GM10248 (cell line): ENCODE measurements around the gene NTRK3.

Experiments
- CTCF ChIA-PET: fragments of 300-600 bp; sonication (Branson Sonifier 250); formaldehyde crosslinking; extraction: SDS; loops from one replicate; lab custom pipeline; 2021; ENCODE audit warnings: antibody characterized with exemption; lab: Yijun Ruan, JAX
- POLR2A ChIA-PET: fragments of 350-650 bp; sonication (Branson Sonifier 250); formaldehyde crosslinking; extraction: SDS; loops from one replicate; lab custom pipeline; 2020; ENCODE audit warnings: antibody characterized with exemption; lab: Yijun Ruan, JAX
- DNase-seq: peaks from one replicate; pipeline ENCODE4 v3.0.0; 2012; ENCODE audit errors: extremely low spot score
- TF ChIP-seq, protein P1 (sequence below): IDR thresholded peaks from 2 replicates; pipeline ENCODE4 v1.5.1; 2012; ENCODE audit warnings: mild to moderate bottlenecking, low read depth; ENCODE audit errors: extremely low read depth, missing control alignments, control extremely low read depth

NTRK3 gene

DNA sequence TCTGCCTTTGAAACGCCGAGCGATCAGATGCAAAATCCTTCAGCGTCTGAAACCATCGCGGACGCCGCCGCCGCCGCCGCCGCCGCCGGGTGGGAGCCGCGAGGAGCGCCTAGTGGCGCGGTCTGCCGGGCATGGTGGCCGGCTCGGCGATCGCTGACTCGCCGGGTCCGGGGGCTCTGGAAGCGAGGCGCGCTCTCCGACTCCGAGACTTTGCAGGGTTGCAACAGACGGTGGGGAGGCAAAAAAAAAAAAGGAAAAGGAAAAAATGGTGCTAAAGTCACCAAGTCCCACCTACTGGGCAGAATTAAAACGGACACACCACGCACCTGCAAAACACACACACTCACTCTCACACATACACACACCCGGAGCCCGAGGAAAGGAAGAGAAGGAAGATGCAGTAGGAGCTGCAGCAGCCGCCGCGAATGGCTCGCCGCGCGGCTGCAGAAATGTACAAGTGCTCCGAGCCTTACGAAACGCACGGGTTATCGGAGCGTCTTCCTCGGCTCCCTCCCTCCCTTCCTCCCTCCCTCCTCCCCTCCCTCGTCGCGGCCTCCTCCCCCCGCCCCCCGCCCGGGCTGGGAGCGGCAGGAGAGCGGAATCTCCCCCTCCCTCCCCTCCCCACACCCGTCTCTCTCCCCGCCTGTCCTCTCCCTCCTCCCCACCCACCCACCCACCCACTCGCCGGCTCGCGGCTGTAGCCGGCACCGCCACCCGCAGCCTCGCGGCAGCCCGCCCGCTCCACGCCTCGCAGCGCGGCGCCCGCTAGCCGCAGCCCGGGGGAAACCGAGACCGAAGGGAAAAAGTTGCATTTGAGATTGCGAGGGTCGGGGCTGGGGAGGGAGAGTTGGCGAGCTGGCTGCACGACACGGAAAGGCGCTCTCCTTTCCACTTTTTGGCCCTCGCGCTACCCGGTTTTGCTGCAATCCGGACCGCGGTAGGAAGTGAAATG, at the start of gene NTRK3:
Gene NTRK3 (minus strand): TSS at position 461 of the 952 bp plus-strand sequence. CDS start 586 bp downstream, outside the sequence.
- ChIA-PET POLR2A (no interaction called here), CTCF (interaction anchor here (5.8 kb wide), 1 partner anchor 9 kb away, joined by 63 read pairs; no protein-coding TSS in a partner anchor)
- no peak for DNase-seq
- TF ChIP-seq, protein P1, sequence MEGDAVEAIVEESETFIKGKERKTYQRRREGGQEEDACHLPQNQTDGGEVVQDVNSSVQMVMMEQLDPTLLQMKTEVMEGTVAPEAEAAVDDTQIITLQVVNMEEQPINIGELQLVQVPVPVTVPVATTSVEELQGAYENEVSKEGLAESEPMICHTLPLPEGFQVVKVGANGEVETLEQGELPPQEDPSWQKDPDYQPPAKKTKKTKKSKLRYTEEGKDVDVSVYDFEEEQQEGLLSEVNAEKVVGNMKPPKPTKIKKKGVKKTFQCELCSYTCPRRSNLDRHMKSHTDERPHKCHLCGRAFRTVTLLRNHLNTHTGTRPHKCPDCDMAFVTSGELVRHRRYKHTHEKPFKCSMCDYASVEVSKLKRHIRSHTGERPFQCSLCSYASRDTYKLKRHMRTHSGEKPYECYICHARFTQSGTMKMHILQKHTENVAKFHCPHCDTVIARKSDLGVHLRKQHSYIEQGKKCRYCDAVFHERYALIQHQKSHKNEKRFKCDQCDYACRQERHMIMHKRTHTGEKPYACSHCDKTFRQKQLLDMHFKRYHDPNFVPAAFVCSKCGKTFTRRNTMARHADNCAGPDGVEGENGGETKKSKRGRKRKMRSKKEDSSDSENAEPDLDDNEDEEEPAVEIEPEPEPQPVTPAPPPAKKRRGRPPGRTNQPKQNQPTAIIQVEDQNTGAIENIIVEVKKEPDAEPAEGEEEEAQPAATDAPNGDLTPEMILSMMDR: no peak

DNA sequence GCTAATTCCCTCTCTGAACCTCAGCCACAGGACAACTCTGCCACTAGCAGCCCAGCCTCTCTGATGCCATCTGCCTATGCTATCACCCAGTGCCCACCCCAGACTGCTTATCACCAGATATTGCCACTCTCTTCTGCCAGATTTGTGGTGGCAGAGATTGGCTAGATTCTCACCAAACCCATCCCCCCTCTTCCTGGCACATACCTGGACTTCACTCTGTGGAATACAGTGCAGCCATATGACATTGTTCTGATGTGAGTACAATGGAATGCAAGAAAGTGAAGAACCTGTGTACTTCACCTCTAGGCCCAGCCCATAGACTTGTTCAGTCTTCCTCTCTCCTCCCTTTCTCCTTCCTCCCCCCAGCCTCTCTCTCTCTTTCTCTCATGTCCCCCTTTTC, 46.9 kb upstream of the NTRK3 start:
- ChIA-PET POLR2A (no interaction called here), CTCF (no interaction called here)
- TF ChIP-seq, protein P1: no peak
- DNase-seq: no peak

DNA sequence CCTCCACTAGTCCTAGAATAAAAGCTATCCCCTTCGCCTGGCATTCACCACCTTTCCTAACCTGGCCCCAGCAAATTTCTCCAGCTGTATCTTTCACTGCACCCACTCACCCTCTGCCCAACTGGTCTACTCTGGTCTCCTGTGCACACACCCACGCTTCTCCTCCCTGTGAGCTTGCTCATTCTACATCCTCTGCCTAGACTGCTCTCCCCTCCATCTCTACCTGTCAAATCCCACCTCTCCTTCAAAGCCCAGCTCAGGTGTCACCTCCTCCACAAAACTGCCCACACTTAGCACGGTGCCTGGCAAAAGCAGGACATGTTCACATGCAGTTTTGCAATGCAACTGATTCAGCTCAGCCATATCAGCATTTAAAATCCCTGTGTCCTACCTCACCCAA, 45.8 kb upstream of the NTRK3 start:
- CTCF ChIA-PET: interaction anchor here (0.6 to 3.0 kb wide), 5 partner anchors 9 to 56 kb away, joined by 3 to 15 read pairs (median 3); no protein-coding TSS in a partner anchor
- TF ChIP-seq, protein P1: no peak
- POLR2A ChIA-PET: no interaction called here
- DNase-seq: no peak

DNA sequence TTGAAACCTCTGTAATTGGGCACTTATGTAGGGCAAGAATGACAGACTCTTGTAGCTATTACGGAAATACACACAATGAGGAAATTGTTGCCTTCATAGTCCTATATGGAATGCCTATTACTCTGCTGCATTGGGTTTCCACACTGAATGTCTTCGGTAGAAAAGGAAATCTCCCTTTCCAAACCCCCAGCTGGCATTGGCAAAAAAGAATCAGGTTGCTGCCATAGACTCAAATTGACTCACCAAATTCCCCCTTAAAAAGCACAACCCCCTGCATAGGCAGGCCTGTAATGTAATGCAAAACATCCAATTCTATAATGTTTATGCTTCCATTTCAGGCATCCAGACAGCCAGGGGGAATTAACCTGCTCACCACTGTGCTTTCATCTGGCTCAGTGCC, 44.8 kb upstream of the NTRK3 start:
- ChIA-PET CTCF (interaction anchor here (3.0 kb wide), 1 partner anchor 27 kb away, joined by 15 read pairs; no protein-coding TSS in a partner anchor), POLR2A (no interaction called here)
- DNase-seq: no peak
- TF ChIP-seq, protein P1: no peak

DNA sequence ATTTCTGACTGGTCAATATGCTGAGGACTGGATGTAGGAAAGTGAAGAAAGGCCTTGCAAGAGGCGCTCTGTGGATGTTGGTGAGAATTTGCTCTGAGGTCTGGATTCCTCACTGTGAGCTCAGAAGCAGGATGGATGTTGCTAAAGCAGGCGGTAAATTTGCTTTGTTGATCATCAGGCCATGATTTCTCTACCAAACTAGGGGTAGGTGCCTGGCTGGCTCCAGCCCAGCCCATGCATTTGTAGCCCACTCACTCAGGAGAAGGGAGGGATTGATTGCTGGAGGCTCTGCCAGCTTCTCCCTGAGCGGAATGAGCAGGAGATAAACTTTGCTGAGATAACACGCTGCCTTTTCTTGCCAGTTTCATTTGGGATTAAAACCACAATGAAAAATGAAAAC, 44.3 kb upstream of the NTRK3 start:
- ChIA-PET POLR2A (no interaction called here), CTCF (interaction anchor here (3.0 kb wide), 1 partner anchor 26 kb away, joined by 15 read pairs; no protein-coding TSS in a partner anchor)
- no peak for DNase-seq
- TF ChIP-seq, protein P1: no peak

DNA sequence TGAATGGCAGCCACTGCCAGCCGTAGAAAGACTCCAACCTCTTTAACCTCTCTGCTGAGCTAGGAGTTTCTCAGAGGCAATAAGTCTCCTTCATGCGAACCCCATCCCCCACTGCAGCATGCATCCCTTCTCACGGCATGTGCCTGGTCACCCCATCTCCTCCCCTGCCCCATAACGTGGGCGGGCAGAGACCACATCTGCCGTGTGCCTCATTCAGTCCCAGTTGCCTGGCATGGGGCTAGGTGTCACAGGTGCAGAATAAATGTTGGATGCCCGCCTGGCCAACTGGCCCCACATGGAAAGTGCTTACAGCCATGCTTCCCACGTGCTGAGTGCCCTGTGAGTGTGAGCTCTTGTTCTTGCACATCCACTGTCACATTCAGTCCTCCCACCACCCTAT, 43.5 kb upstream of the NTRK3 start:
- TF ChIP-seq, protein P1: no peak
- POLR2A ChIA-PET: no interaction called here
- DNase-seq: no peak
- CTCF ChIA-PET: interaction anchor here (1.2 to 3.0 kb wide), 2 partner anchors 25 to 39 kb away, joined by 3 to 15 read pairs; no protein-coding TSS in a partner anchor
